GM18858 (cell line): ENCODE results near the gene FGF5.
A peak's percentile ranks its signal among the peaks of the same experiment; 100 is the strongest.
"Not testable (repeated sequence)": the region's sequence is repeated elsewhere in the genome, so short reads cannot be mapped to it uniquely, and the experiment has no call there.

Experiments
- ATAC-seq: cut with Tn5 transposase; IDR thresholded peaks from one replicate; pipeline ENCODE4 v1.9.1; 2021; ENCODE audit not compliant: unreplicated experiment

The FGF5 gene

GRCh38 chr4:80266253-80266901, at the start of gene FGF5:
FGF5 (plus strand) TSS chr4:80266664; CDS start chr4:80266825, 161 bp downstream.
- peak; percentile 52 for ATAC-seq

- ATAC-seq = no peak
Measured at GRCh38 chr4:80219301-80220025, 47.0 kb upstream of the FGF5 start.

- no peak for ATAC-seq
Measured at GRCh38 chr4:80220711-80221110, 45.8 kb upstream of the FGF5 start.

- no peak for ATAC-seq
Measured at GRCh38 chr4:80221161-80221560, 45.3 kb upstream of the FGF5 start.

GRCh38 chr4:80225595-80225994, 40.9 kb upstream of the FGF5 start:
- ATAC-seq = no peak

- ATAC-seq = no peak
Measured at GRCh38 chr4:80226094-80226493, 40.4 kb upstream of the FGF5 start.

GRCh38 chr4:80228460-80228859, 38.0 kb upstream of the FGF5 start:
- peak; percentile 25 for ATAC-seq

GRCh38 chr4:80229128-80229527, 37.3 kb upstream of the FGF5 start:
- ATAC-seq = peak; percentile 9

GRCh38 chr4:80229590-80229989, 36.9 kb upstream of the FGF5 start:
- ATAC-seq = peak; percentile 94

- ATAC-seq = no peak
Measured at GRCh38 chr4:80231180-80231579, 35.3 kb upstream of the FGF5 start.

GRCh38 chr4:80232707-80233370, 33.6 kb upstream of the FGF5 start:
- ATAC-seq = no peak

- no peak for ATAC-seq
Measured at GRCh38 chr4:80233390-80233789, 33.1 kb upstream of the FGF5 start.

GRCh38 chr4:80235451-80235850, 31.0 kb upstream of the FGF5 start:
- no peak for ATAC-seq

GRCh38 chr4:80237992-80238391, 28.5 kb upstream of the FGF5 start:
- no peak for ATAC-seq

GRCh38 chr4:80239480-80240150, 26.8 kb upstream of the FGF5 start:
- ATAC-seq = no peak

GRCh38 chr4:80240976-80241375, 25.5 kb upstream of the FGF5 start:
- no peak for ATAC-seq

GRCh38 chr4:80243274-80244018, 23.0 kb upstream of the FGF5 start:
- no peak for ATAC-seq

GRCh38 chr4:80247484-80247883, 19.0 kb upstream of the FGF5 start:
- not testable (repeated sequence) for ATAC-seq

GRCh38 chr4:80249144-80249543, 17.3 kb upstream of the FGF5 start:
- ATAC-seq = no peak

GRCh38 chr4:80252427-80252826, 14.0 kb upstream of the FGF5 start:
- no peak for ATAC-seq

GRCh38 chr4:80252953-80253352, 13.5 kb upstream of the FGF5 start:
- ATAC-seq = no peak
